ENCODE results near the gene RCOR1. TPM values are rescaled to one million over a fixed set of nuclear protein-coding genes. Genes with fewer than 3 reads are reported as not detected.

RCOR1 gene
- total RNA-seq, 1 experiment from 2014 or later: 33.6 TPM

GRCh38 chr14:102578821-102579220 lies 13.6 kb upstream of the RCOR1 start:
- ChIA-PET POLR2A (no interaction called here), CTCF (no interaction called here)
- H3K36me3 Mint-ChIP-seq (ENCODE audit: insufficient read depth, unreplicated experiment): peaks cover 13% of the 10 kb centered on the region
- no peak overlapping the region for H3K27ac Mint-ChIP-seq (ENCODE audit: unreplicated experiment)
- no peak overlapping the region for H3K4me3 ChIP-seq (ENCODE audit: low read depth, low read length)
- peaks cover 13% of the 10 kb centered on the region for H3K4me1 Mint-ChIP-seq (ENCODE audit: low read depth, unreplicated experiment)
- no peaks in the 10 kb centered on the region for H3K36me3 ChIP-seq (ENCODE audit: control insufficient read depth, insufficient read depth, low read length)
- no peak overlapping the region for H3K4me3 Mint-ChIP-seq (ENCODE audit: unreplicated experiment)
- H3K27me3 ChIP-seq (replicated peaks; ENCODE audit: control insufficient read depth, insufficient read depth, low read length): no peaks in the 10 kb centered on the region
- no TSS peak for BruUV-seq (replicated peaks)
- no peak for DNase-seq
- intact Hi-C loops (cut with micrococcal nuclease; ENCODE audit: unreplicated experiment): no loop called here
- H3K4me1 ChIP-seq: peaks cover 33% of the 10 kb centered on the region
- TF ChIP-seq CTCF (IDR thresholded peaks at IDR 0.05; ENCODE audit: insufficient read depth in 1 of 2, low read depth in 1 of 2, low read length in 1 of 2, severe bottlenecking in 1 of 2, unreplicated experiment in 1 of 2): no peak
- no peaks in the 10 kb centered on the region for H3K9me3 ChIP-seq
- no peaks in the 10 kb centered on the region for H3K27me3 Mint-ChIP-seq (ENCODE audit: insufficient read depth, unreplicated experiment)
- no peaks in the 10 kb centered on the region for H3K9me3 Mint-ChIP-seq (ENCODE audit: unreplicated experiment)

GRCh38 chr14:102579696-102580549 lies 12.5 kb upstream of the RCOR1 start:
- H3K9me3 ChIP-seq: no peaks in the 10 kb centered on the region
- H3K4me1 ChIP-seq: peaks cover 33% of the 10 kb centered on the region
- no peaks in the 10 kb centered on the region for H3K27me3 ChIP-seq (replicated peaks; ENCODE audit: control insufficient read depth, insufficient read depth, low read length)
- Mint-ChIP-seq H3K4me3 (ENCODE audit: unreplicated experiment) (no peak overlapping the region), H3K27me3 (ENCODE audit: insufficient read depth, unreplicated experiment) (no peaks in the 10 kb centered on the region), H3K4me1 (ENCODE audit: low read depth, unreplicated experiment) (peaks cover 7% of the 10 kb centered on the region), H3K9me3 (ENCODE audit: unreplicated experiment) (no peaks in the 10 kb centered on the region), H3K27ac (ENCODE audit: unreplicated experiment) (no peak overlapping the region), H3K36me3 (ENCODE audit: insufficient read depth, unreplicated experiment) (peaks cover 8% of the 10 kb centered on the region)
- no peak overlapping the region for H3K4me3 ChIP-seq (ENCODE audit: low read depth, low read length)
- ChIA-PET POLR2A (no interaction called here), CTCF (interaction anchor here (0.6 kb wide), 1 partner anchor 9 kb away, joined by 3 read pairs; no protein-coding TSS in a partner anchor)
- no TSS peak for BruUV-seq (replicated peaks)
- TF ChIP-seq CTCF (IDR thresholded peaks at IDR 0.05; ENCODE audit: insufficient read depth in 1 of 2, low read depth in 1 of 2, low read length in 1 of 2, severe bottlenecking in 1 of 2, unreplicated experiment in 1 of 2): no peak
- intact Hi-C loops (cut with micrococcal nuclease; ENCODE audit: unreplicated experiment): no loop called here
- DNase-seq: no peak
- H3K36me3 ChIP-seq (ENCODE audit: control insufficient read depth, insufficient read depth, low read length): no peaks in the 10 kb centered on the region

- TF ChIP-seq CTCF (IDR thresholded peaks at IDR 0.05; ENCODE audit: insufficient read depth in 1 of 2, low read depth in 1 of 2, low read length in 1 of 2, severe bottlenecking in 1 of 2, unreplicated experiment in 1 of 2): no peak
These were observed 11.8 kb upstream of the RCOR1 start for GRCh38 chr14:102580550-102581110.

More at GRCh38 chr14:102580550-102581110, 11.8 kb upstream of the RCOR1 start:
- CTCF ChIA-PET: interaction anchor here (0.6 kb wide), 1 partner anchor 8 kb away, joined by 3 read pairs; no protein-coding TSS in a partner anchor
- no peak overlapping the region for H3K4me3 Mint-ChIP-seq (ENCODE audit: unreplicated experiment)
- no peak overlapping the region for H3K4me3 ChIP-seq (ENCODE audit: low read depth, low read length)
- no peaks in the 10 kb centered on the region for H3K9me3 ChIP-seq
- POLR2A ChIA-PET: interaction anchor here (0.6 kb wide), 1 partner anchor 56 kb away, joined by 3 read pairs; no protein-coding TSS in a partner anchor
- no peaks in the 10 kb centered on the region for H3K27me3 Mint-ChIP-seq (ENCODE audit: insufficient read depth, unreplicated experiment)
- no TSS peak for BruUV-seq (replicated peaks)
- H3K4me1 ChIP-seq: peaks cover 33% of the 10 kb centered on the region
- no peak overlapping the region for H3K27ac Mint-ChIP-seq (ENCODE audit: unreplicated experiment)
- no peaks in the 10 kb centered on the region for H3K27me3 ChIP-seq (replicated peaks; ENCODE audit: control insufficient read depth, insufficient read depth, low read length)
- DNase-seq: no peak
- H3K36me3 ChIP-seq (ENCODE audit: control insufficient read depth, insufficient read depth, low read length): no peaks in the 10 kb centered on the region
- H3K36me3 Mint-ChIP-seq (ENCODE audit: insufficient read depth, unreplicated experiment): peaks cover 6% of the 10 kb centered on the region
- intact Hi-C loops (cut with micrococcal nuclease; ENCODE audit: unreplicated experiment): no loop called here
- no peaks in the 10 kb centered on the region for H3K9me3 Mint-ChIP-seq (ENCODE audit: unreplicated experiment)
- peaks cover 6% of the 10 kb centered on the region for H3K4me1 Mint-ChIP-seq (ENCODE audit: low read depth, unreplicated experiment)
